K562 (cell line): ENCODE measurements around the gene TMPO. TPM values are rescaled to one million over a fixed set of nuclear protein-coding genes. Genes with fewer than 3 reads are reported as not detected.

Experiments
- CCNT2 ChIP-seq: IDR thresholded peaks from 2 replicates; pipeline ENCODE4 v1.6.1; 2011; ENCODE audit warnings: borderline replicate concordance, low read depth, mild to moderate bottlenecking, moderate library complexity, mixed read lengths, low read length; ENCODE audit not compliant: insufficient read length; ENCODE audit errors: extremely low read depth
- CSDE1 ChIP-seq, 2 experiments: fragments of 450-650 bp; IDR thresholded peaks; 2 replicates each; pipeline ENCODE4 v1.6.1; 2016; ENCODE audit warnings: mild to moderate bottlenecking in 1 of 2
- FOXP4 ChIP-seq: sonication (generic); formaldehyde crosslinking; IDR thresholded peaks from 2 replicates; pipeline ENCODE4 v1.8.0; 2022; ENCODE audit warnings: mild to moderate bottlenecking, missing genetic modification reagents, borderline replicate concordance
- HNRNPK ChIP-seq: fragments of 200-400 bp; formaldehyde crosslinking; IDR thresholded peaks from one replicate; pipeline ENCODE4 v1.6.1; 2018; ENCODE audit warnings: mild to moderate bottlenecking, low read depth, low read length; ENCODE audit not compliant: poor library complexity, severe bottlenecking
- HOMEZ ChIP-seq: fragments of 250-450 bp; sonication (Bioruptor Pico); IDR thresholded peaks from 2 replicates; pipeline ENCODE4 v1.4.0; 2020; ENCODE audit warnings: mild to moderate bottlenecking, moderate library complexity
- MBD2 ChIP-seq: sonication (generic); IDR thresholded peaks from 2 replicates; pipeline ENCODE4 v1.6.1; 2016; ENCODE audit warnings: low read depth, borderline replicate concordance
- PHF21A ChIP-seq: fragments of 450-650 bp; IDR thresholded peaks from 2 replicates; pipeline ENCODE4 v1.6.1; 2017; ENCODE audit warnings: low read depth, borderline replicate concordance
- SAP30 ChIP-seq: fragments of 200-600 bp; sonication (generic); IDR thresholded peaks from 2 replicates; pipeline ENCODE4 v1.6.1; 2012; ENCODE audit warnings: borderline replicate concordance, low read depth, mild to moderate bottlenecking, moderate library complexity, low read length, control low read depth, inconsistent platforms; ENCODE audit not compliant: insufficient read depth, poor library complexity, severe bottlenecking
- SFPQ ChIP-seq: fragments of 200-400 bp; formaldehyde crosslinking; IDR thresholded peaks from 2 replicates; pipeline ENCODE4 v1.6.1; 2017; ENCODE audit warnings: mild to moderate bottlenecking, low read depth, low read length, moderate library complexity
- THRA ChIP-seq: fragments of 450-650 bp; IDR thresholded peaks from 2 replicates; pipeline ENCODE4 v1.6.1; 2017; ENCODE audit warnings: mild to moderate bottlenecking, moderate library complexity
- TSHZ1 ChIP-seq: fragments of 250-450 bp; sonication (Bioruptor Pico); IDR thresholded peaks from 2 replicates; pipeline ENCODE4 v1.4.0; 2020; ENCODE audit warnings: mild to moderate bottlenecking, moderate library complexity
- ZBTB7A ChIP-seq: IDR thresholded peaks from 2 replicates; pipeline ENCODE4 v1.6.1; 2011; ENCODE audit warnings: low read depth, mild to moderate bottlenecking, low read length, moderate library complexity, borderline replicate concordance; ENCODE audit not compliant: control insufficient read depth
- ZNF143 ChIP-seq: sonication (generic); formaldehyde crosslinking; IDR thresholded peaks from 2 replicates; pipeline ENCODE4 v1.9.0; 2022; ENCODE audit warnings: mild to moderate bottlenecking, missing genetic modification reagents
- ZNF75A ChIP-seq: fragments of 450-650 bp; formaldehyde crosslinking; IDR thresholded peaks from 2 replicates; pipeline ENCODE4 v1.4.0; 2020; ENCODE audit warnings: mild to moderate bottlenecking
- polyA plus RNA-seq, 8 experiments: library from polyadenylated mRNA; depleted of rRNA in 4 of 8; stranded (reverse) in 5 of 8; unstranded in 3 of 8; fragments of >200 nt; fragmentation: Nextera tagmentation in 2 of 8; fragmentation: Illumina TruSeq in 1 of 8; extraction: Ambion mirVana in 2 of 8; extraction: Trizol in 1 of 8; gene quantifications; 2 replicates each; pipeline versions ENCODE4 v1.2.1 to v1.2.3, GENCODE V29; 2011 to 2014; ENCODE audit warnings: inconsistent platforms in 1 of 8, missing spikeins in 1 of 8
- total RNA-seq, 7 experiments: library from RNA; depleted of rRNA in 6 of 7; stranded (reverse); fragments of >200 nt in 6 of 7; fragmentation: Illumina TruSeq in 2 of 7; extraction: Trizol in 2 of 7; gene quantifications; 2 replicates each; pipeline versions ENCODE4 v1.2.1 to v1.2.3, GENCODE V29; 2011 to 2021; ENCODE audit warnings: low replicate concordance in 1 of 7

Gene TMPO
- total and polyA plus RNA-seq, 9 of the 15 experiments (the other 6 are each of a cell fraction or from before 2014, with no cell fraction given) = 62.1 to 263 (median 182) TPM

GRCh38 chr12:98516111-98516873 lies 902 bp downstream of the TMPO start (continued):
- TF ChIP-seq HOMEZ (CRISPR knock-in tag) (no peak), FOXP4 (CRISPR knock-in tag) (peak; percentile 59; the same call in 1 of the 2 replicates), CSDE1 (IDR thresholded peaks at IDR 0.05) (no peak), ZBTB7A (peak; percentile 94), MBD2 (0 out of 2 replicates have a peak, but pooled peaks have one; percentile 52), ZNF143 (CRISPR knock-in tag) (no peak), THRA (no peak), CCNT2 (peak; percentile 13), TSHZ1 (CRISPR knock-in tag) (no peak), PHF21A (no peak), HNRNPK (peak; percentile 33), ZNF75A (CRISPR knock-in tag) (no peak), SFPQ (no peak), SAP30 (peak; percentile 41)
